ENCODE measurements around the gene GHRHR. TPM values are rescaled to one million over a fixed set of nuclear protein-coding genes. Genes with fewer than 3 reads are reported as not detected.

Gene GHRHR
- total and polyA plus RNA-seq, 2 donors from 2014 or later: 0.75 TPM; not detected in 1

GRCh38 chr7:30920584-30921539 is 42.9 kb upstream of the GHRHR start:
- H3K9ac ChIP-seq (ENCODE audit: low read length in 3 of 3): no peak overlapping the region
- peak in 2 of 5 donors; percentile 27 to 67 for DNase-seq
- H3K9me3 ChIP-seq (ENCODE audit: control insufficient read depth in 2 of 3, insufficient read depth in 1 of 3, low read length in 3 of 3): no peaks in the 10 kb centered on the region
- H3K27ac ChIP-seq (ENCODE audit: low read depth in 2 of 2, low read length in 2 of 2): peak overlapping the region in 1 of 2 donors; percentile 57
- peaks cover 0 to 9% (median 4%) of the 10 kb centered on the region in 3 donors for H3K4me1 ChIP-seq (ENCODE audit: control insufficient read depth in 2 of 3, insufficient read depth in 2 of 3, low read depth in 1 of 3, low read length in 3 of 3)
- peaks cover 0 to 37% (median 17%) of the 10 kb centered on the region in 3 donors for H3K36me3 ChIP-seq (ENCODE audit: control insufficient read depth in 2 of 3, insufficient read depth in 3 of 3, low read length in 3 of 3)
- no peak for FAIRE-seq
- H3K4me3 ChIP-seq (ENCODE audit: low read length in 3 of 3): no peak overlapping the region
- TF ChIP-seq CTCF (IDR thresholded peaks at IDR 0.05; ENCODE audit: borderline replicate concordance, extremely low read depth, insufficient read depth): no peak
- no peaks in the 10 kb centered on the region for H3K27me3 ChIP-seq (ENCODE audit: control insufficient read depth, insufficient read depth, low read length)
- intact Hi-C loops (cut with DNase I): no loop called here

GRCh38 chr7:30921540-30922401 is 42.0 kb upstream of the GHRHR start:
- H3K9me3 ChIP-seq (ENCODE audit: control insufficient read depth in 2 of 3, insufficient read depth in 1 of 3, low read length in 3 of 3): peaks cover 0 to 2% (median 0%) of the 10 kb centered on the region in 3 donors
- H3K27me3 ChIP-seq (ENCODE audit: control insufficient read depth, insufficient read depth, low read length): no peaks in the 10 kb centered on the region
- TF ChIP-seq CTCF (IDR thresholded peaks at IDR 0.05; ENCODE audit: borderline replicate concordance, extremely low read depth, insufficient read depth): no peak
- FAIRE-seq (no peak), DNase-seq (peak in 2 of 5 donors; percentile 40 to 66)
- peaks cover 0 to 42% (median 17%) of the 10 kb centered on the region in 3 donors for H3K36me3 ChIP-seq (ENCODE audit: control insufficient read depth in 2 of 3, insufficient read depth in 3 of 3, low read length in 3 of 3)
- H3K9ac ChIP-seq (ENCODE audit: low read length in 3 of 3): no peak overlapping the region
- H3K27ac ChIP-seq (ENCODE audit: low read depth in 2 of 2, low read length in 2 of 2): peak overlapping the region; percentile 20 to 57
- H3K4me1 ChIP-seq (ENCODE audit: control insufficient read depth in 2 of 3, insufficient read depth in 2 of 3, low read depth in 1 of 3, low read length in 3 of 3): peaks cover 0 to 9% (median 4%) of the 10 kb centered on the region in 3 donors
- intact Hi-C loops (cut with DNase I): no loop called here
- no peak overlapping the region for H3K4me3 ChIP-seq (ENCODE audit: low read length in 3 of 3)

- no peak overlapping the region for H3K4me3 ChIP-seq (ENCODE audit: low read length in 3 of 3)
- H3K27ac ChIP-seq (ENCODE audit: low read depth in 2 of 2, low read length in 2 of 2): no peak overlapping the region
- no peak for TF ChIP-seq CTCF (IDR thresholded peaks at IDR 0.05; ENCODE audit: borderline replicate concordance, extremely low read depth, insufficient read depth)
- DNase-seq (peak in 2 of 5 donors; percentile 7 to 46), FAIRE-seq (no peak)
- intact Hi-C loops (cut with DNase I): no loop called here
- no peak overlapping the region for H3K9ac ChIP-seq (ENCODE audit: low read length in 3 of 3)
- no peaks in the 10 kb centered on the region for H3K27me3 ChIP-seq (ENCODE audit: control insufficient read depth, insufficient read depth, low read length)
- peaks cover 0 to 42% (median 17%) of the 10 kb centered on the region in 3 donors for H3K36me3 ChIP-seq (ENCODE audit: control insufficient read depth in 2 of 3, insufficient read depth in 3 of 3, low read length in 3 of 3)
- H3K9me3 ChIP-seq (ENCODE audit: control insufficient read depth in 2 of 3, insufficient read depth in 1 of 3, low read length in 3 of 3): peaks cover 0 to 9% (median 0%) of the 10 kb centered on the region in 3 donors
- peaks cover 0 to 9% (median 4%) of the 10 kb centered on the region in 3 donors for H3K4me1 ChIP-seq (ENCODE audit: control insufficient read depth in 2 of 3, insufficient read depth in 2 of 3, low read depth in 1 of 3, low read length in 3 of 3)
Measured at GRCh38 chr7:30922596-30922995, 41.2 kb upstream of the GHRHR start.

Measured in kidney (tissue), 14 donors.